ENCODE measurements around the gene MPHOSPH8. TPM values are rescaled to one million over a fixed set of nuclear protein-coding genes. Genes with fewer than 3 reads are reported as not detected.

Gene MPHOSPH8
- total and polyA plus RNA-seq, 2 of the 4 experiments (the other 2 are of a cell fraction): 11.7 to 16.4 TPM

DNA sequence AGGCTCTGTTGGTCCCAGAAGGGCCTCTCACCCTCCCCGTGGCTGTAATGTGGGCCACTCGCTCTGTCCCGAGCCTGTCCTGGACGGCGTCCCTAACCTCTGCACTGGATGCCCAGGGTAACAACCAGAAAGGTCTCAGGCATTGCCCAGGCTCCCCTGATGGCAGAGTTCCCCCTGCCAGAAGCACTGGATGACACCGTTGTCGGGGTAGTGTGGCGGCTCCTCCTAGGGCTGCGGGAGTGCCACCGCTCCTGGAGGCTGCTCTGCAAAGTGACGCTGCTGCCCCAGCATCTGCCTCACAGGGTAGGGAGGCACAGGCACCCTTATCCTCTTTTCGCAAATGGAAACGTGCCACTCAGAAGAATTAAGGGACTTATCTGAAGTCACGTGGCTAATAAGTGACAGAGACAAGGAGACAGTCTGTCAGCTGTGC, 32.0 kb downstream of the MPHOSPH8 start:
- CTCF ChIA-PET: no interaction called here
- in situ Hi-C loops (cut with MboI; ENCODE audit: low sequenced_read_pairs): loop anchor here (25.0 kb wide), 1 partner anchor 322 kb away; no protein-coding TSS in a partner anchor
- H3K36me3 ChIP-seq (ENCODE audit: control insufficient read depth, insufficient read depth, low read length): peaks cover 68% of the 10 kb centered on the region

More for the DNA sequence above, 32.0 kb downstream of the MPHOSPH8 start:
- DNase-seq: no peak
- Histone ChIP-seq H3K18ac (ENCODE audit: low read depth, low read length) (no peak overlapping the region), H3K9me1 (ENCODE audit: insufficient read depth, low read length) (peaks cover 4% of the 10 kb centered on the region; the same call in 1 of the 2 replicates), H3K56ac (ENCODE audit: extremely low read depth, insufficient read depth, low read length) (no peak overlapping the region), H2BK5ac (ENCODE audit: low read depth, low read length, poor library complexity, severe bottlenecking) (no peak overlapping the region), H4K20me1 (ENCODE audit: insufficient read depth, low read length) (no peaks in the 10 kb centered on the region; the same call in 1 of the 2 replicates), H2BK120ac (ENCODE audit: low read depth, low read length) (no peak overlapping the region), H3K9ac (ENCODE audit: low read depth, low read length) (no peak overlapping the region), H2AK5ac (ENCODE audit: low read depth, low read length) (no peak overlapping the region), H3K79me1 (ENCODE audit: low read depth in 1 of 2, low read length in 2 of 2) (peaks cover 3 to 4% of the 10 kb centered on the region in 2 experiments; a peak in 2 of 4 replicates), H3K27me3 (ENCODE audit: control insufficient read depth, insufficient read depth, low read length) (no peaks in the 10 kb centered on the region), H3K4me3 (ENCODE audit: insufficient read depth, low read depth, low read length) (no peak overlapping the region), H2BK15ac (ENCODE audit: low read depth, low read length) (no peak overlapping the region), H3K4me1 (ENCODE audit: control insufficient read depth, insufficient read depth, low read length) (peaks cover 4% of the 10 kb centered on the region; the same call in 1 of the 2 replicates), H3K4me2 (ENCODE audit: low read depth, low read length) (no peak overlapping the region), H4K91ac (ENCODE audit: insufficient read depth, low read depth, low read length) (no peak overlapping the region), H2BK20ac (ENCODE audit: low read depth, low read length) (no peak overlapping the region), H2AK9ac (replicated peaks; ENCODE audit: low read depth, low read length, poor library complexity) (no peak overlapping the region), H2AFZ (replicated peaks; ENCODE audit: low read length, poor library complexity) (peak overlapping the region; percentile 13), H3K4ac (ENCODE audit: low read depth, low read length) (no peak overlapping the region), H4K5ac (ENCODE audit: low read depth, low read length) (no peak overlapping the region), H3K27ac (ENCODE audit: insufficient read depth, low read length) (no peak overlapping the region), H3K14ac (replicated peaks; ENCODE audit: low read depth, low read length) (no peak overlapping the region), H3K23ac (ENCODE audit: low read depth, low read length) (no peak overlapping the region), H3K9me3 (ENCODE audit: control insufficient read depth, insufficient read depth, low read length) (no peaks in the 10 kb centered on the region), H4K8ac (ENCODE audit: low read depth in 2 of 2, low read length in 2 of 2) (no peak overlapping the region)
- no peak for TF ChIP-seq SMC3 (IDR thresholded peaks at IDR 0.05; ENCODE audit: low read depth, low read length)
- intact Hi-C loops (cut with micrococcal nuclease) (no loop called here), dilution Hi-C loops (cut with HindIII; ENCODE audit: low sequenced_read_pairs, unreplicated experiment) (no loop called here)
- no TSS peak for BruUV-seq (replicated peaks)
- WGBS, 2 experiments (ENCODE audit: extremely low coverage in 2 of 2, insufficient read length in 1 of 2): 89% methylated on average over 9 of the region's 14 CpGs; no CpG with 5 or more reads in 1 of the 2 experiments
- POLR2A ChIA-PET (ENCODE audit: unreplicated experiment): no interaction called here
- ATAC-seq (ENCODE audit: low read depth): no peak
